HG02938 (cell line): Measurements from ENCODE around the gene IGF1R.

Experiments
- ATAC-seq: cut with Tn5 transposase; IDR thresholded peaks from one replicate; pipeline ENCODE4 v1.9.1; 2021; ENCODE audit warnings: mild to moderate bottlenecking, moderate library complexity; ENCODE audit not compliant: unreplicated experiment

IGF1R gene

GRCh38 chr15:98724048-98724447 lies 75.7 kb downstream of the IGF1R start:
- ATAC-seq, result no peak

GRCh38 chr15:98724494-98724893 lies 76.2 kb downstream of the IGF1R start:
- no peak for ATAC-seq

- no peak for ATAC-seq
Measured at GRCh38 chr15:98725874-98726273, 77.5 kb downstream of the IGF1R start.

- no peak for ATAC-seq
Measured at GRCh38 chr15:98727115-98728040, 79.0 kb downstream of the IGF1R start.

- ATAC-seq, result no peak
Measured at GRCh38 chr15:98728082-98728810, 79.9 kb downstream of the IGF1R start.

GRCh38 chr15:98728811-98729160 lies 80.4 kb downstream of the IGF1R start:
- no peak for ATAC-seq

- ATAC-seq, result no peak
Measured at GRCh38 chr15:98729446-98730042, 81.2 kb downstream of the IGF1R start.

- no peak for ATAC-seq
Measured at GRCh38 chr15:98730860-98731711, 82.7 kb downstream of the IGF1R start.

GRCh38 chr15:98731712-98732450 lies 83.5 kb downstream of the IGF1R start:
- ATAC-seq, result no peak

GRCh38 chr15:98733098-98733497 lies 84.8 kb downstream of the IGF1R start:
- ATAC-seq, result no peak

- peak; percentile 49 for ATAC-seq
Measured at GRCh38 chr15:98734466-98735199, 86.3 kb downstream of the IGF1R start.

GRCh38 chr15:98735304-98735703 lies 87.0 kb downstream of the IGF1R start:
- no peak for ATAC-seq

- no peak for ATAC-seq
Measured at GRCh38 chr15:98735895-98736617, 87.7 kb downstream of the IGF1R start.

- ATAC-seq, result no peak
Measured at GRCh38 chr15:98737159-98737558, 88.8 kb downstream of the IGF1R start.

- ATAC-seq, result no peak
Measured at GRCh38 chr15:98737721-98738120, 89.4 kb downstream of the IGF1R start.

GRCh38 chr15:98738689-98739401 lies 90.5 kb downstream of the IGF1R start:
- ATAC-seq, result no peak

GRCh38 chr15:98740295-98740694 lies 92.0 kb downstream of the IGF1R start:
- ATAC-seq, result no peak

- no peak for ATAC-seq
Measured at GRCh38 chr15:98740963-98741362, 92.6 kb downstream of the IGF1R start.
